OCI-LY1 (cell line): ENCODE data around the gene KRTAP5-3.

Source experiments
- EZH2 ChIP-seq: fragments of 200-600 bp; sonication (generic), shearing (Covaris generic); IDR thresholded peaks from 2 replicates; pipeline ENCODE4 v1.8.0; 2017; ENCODE audit warnings: borderline replicate concordance, mixed run types, mild to moderate bottlenecking, antibody characterized with exemption, low read length, moderate library complexity, mixed read lengths
- TF ChIP-seq, protein P1 (sequence below): fragments of 200-600 bp; sonication (generic), shearing (Covaris generic); IDR thresholded peaks from 2 replicates; pipeline ENCODE4 v1.5.1; 2017; ENCODE audit warnings: mild to moderate bottlenecking, antibody characterized with exemption, low read length, moderate library complexity, mixed read lengths

- TF ChIP-seq, protein P1, sequence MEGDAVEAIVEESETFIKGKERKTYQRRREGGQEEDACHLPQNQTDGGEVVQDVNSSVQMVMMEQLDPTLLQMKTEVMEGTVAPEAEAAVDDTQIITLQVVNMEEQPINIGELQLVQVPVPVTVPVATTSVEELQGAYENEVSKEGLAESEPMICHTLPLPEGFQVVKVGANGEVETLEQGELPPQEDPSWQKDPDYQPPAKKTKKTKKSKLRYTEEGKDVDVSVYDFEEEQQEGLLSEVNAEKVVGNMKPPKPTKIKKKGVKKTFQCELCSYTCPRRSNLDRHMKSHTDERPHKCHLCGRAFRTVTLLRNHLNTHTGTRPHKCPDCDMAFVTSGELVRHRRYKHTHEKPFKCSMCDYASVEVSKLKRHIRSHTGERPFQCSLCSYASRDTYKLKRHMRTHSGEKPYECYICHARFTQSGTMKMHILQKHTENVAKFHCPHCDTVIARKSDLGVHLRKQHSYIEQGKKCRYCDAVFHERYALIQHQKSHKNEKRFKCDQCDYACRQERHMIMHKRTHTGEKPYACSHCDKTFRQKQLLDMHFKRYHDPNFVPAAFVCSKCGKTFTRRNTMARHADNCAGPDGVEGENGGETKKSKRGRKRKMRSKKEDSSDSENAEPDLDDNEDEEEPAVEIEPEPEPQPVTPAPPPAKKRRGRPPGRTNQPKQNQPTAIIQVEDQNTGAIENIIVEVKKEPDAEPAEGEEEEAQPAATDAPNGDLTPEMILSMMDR = no peak
- no peak for TF ChIP-seq EZH2
Observed at GRCh38 chr11:1618231-1618630, 10.0 kb upstream of the KRTAP5-3 start.
